GM18517 (cell line): Measurements from ENCODE around the gene TMEM156.
"Not testable (repeated sequence)": the region's sequence is repeated elsewhere in the genome, so short reads cannot be mapped to it uniquely, and the experiment has no call there.

Source experiments
- ATAC-seq: cut with Tn5 transposase; IDR thresholded peaks from one replicate; pipeline ENCODE4 v1.9.1; 2021; ENCODE audit warnings: mild to moderate bottlenecking, moderate library complexity; ENCODE audit not compliant: unreplicated experiment

TMEM156 gene

DNA sequence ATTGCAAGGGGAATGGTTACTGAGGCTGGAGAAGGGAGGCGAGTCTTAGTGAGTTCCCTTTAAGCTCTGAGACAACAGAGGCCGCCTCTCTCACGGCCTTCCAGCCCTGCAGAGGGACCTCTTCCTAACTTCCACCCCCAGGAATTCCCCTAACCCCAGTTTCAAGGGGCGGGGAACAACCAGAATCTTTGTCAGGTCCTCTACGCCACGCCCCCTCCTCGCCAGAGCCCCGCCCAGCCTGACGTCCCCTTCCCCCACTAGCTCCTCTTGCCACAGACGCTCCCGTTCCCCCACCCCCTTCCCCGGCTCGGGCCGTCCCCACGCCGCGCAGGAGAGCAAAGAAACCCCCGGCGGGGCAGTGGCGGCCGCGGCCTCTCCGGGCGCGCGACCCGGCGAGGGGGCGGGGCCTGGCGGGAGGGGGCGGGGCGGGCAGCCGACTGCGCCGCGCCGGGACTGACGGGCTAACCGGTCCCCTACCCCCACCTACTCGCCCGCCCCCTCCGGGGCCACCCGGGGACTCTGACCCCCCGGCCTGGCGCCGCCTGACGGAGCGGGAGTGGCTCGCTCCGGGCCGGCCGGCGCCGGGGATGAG is 12.3 kb upstream of the TMEM156 start:
- peak; percentile 54 for ATAC-seq

DNA sequence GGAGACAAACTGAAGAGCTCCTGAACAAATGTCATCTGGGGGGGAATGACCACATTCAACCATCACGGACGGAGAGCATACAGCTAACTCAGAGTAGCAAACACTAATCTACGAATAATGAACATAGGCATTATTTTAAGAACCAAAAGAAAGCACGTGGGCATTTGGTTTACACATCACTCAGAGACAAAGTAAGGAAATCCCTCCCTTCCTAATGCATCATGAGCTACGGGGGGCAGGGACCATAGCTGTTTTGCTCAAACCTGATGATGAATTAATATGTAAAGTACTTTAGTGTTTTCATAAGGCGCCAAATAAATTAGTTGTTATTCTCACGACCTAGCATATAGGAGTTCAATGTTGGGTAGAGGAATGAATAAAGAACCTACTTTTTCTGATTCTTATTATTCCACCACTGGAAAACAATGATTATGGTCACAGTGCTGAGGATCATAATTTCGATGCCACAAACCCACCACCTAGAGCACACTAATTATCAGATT is 11.7 kb upstream of the TMEM156 start:
- ATAC-seq: no peak

DNA sequence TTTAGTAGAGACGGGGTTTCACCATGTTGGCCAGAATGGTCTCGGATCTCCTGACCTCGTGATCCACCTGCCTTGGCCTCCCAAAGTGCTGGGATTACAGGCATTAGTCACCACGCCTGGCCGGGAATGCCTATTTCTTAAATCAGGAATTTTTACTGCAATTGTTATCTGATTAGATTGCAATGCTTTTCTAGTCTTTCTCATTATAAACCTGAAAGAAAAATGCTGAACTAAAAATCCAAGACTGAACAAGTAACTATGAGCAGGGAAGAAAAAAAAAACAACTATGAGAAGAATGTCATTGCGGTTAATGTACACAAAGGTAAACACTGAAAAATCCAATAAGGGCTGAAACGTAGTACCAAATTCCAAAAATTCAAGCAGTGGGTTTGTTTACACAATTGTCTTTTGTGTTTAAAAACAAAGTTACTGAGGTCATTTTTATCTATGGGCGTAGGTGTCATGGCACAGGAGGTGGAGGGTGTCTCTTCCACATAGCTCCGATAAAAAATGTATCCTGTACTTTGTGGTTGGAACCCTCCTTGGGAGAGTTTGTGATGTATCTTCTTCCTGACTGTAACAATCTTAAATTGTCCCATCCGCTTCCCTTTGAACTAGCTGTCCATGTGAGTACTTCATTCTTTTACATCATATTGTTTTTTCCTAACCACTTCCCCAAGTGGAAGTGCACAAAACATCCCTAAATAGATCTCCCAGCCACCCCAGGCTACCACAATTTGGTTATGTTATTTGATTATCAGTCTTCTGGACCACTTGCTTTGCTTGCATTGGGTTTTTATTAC is 11.1 kb upstream of the TMEM156 start:
- no peak for ATAC-seq

DNA sequence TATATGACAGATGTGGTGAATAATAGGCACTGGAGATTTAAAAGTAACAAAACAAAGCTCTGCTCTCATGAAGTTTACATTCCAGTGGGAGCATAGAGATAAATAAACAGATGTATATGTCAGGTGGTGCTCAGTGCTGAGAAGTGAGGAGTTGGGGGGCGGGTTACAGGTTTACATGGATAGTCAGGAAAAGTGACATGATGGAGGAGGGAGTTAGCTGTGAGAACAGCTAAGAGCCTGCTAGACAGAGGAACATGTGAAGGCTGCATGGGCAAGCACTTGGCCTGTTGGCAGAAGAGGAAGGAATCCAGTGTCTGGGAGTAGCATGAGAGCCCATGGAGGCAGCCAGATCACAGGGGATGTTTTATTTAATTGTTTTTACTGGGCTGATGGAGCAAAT is 10.2 kb upstream of the TMEM156 start:
- no peak for ATAC-seq

DNA sequence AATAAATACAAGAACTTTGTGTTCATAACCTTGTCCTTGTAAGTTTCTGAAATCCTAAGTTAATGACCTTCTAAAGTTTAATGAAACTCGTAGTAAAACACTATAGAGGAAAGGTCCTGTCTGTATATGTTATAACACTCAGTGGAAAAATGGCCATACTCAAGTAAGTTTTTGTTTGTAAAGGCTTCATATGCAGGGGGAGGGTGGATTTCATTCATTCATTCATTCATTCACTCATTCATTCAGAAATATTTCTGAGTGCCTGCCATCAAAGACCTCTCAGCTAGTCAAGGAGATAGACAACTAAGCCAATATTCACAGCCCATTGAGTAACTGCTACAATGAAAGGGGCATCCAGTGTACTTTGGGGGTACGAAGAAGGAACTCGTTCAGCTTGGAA is 6.9 kb upstream of the TMEM156 start:
- no peak for ATAC-seq

DNA sequence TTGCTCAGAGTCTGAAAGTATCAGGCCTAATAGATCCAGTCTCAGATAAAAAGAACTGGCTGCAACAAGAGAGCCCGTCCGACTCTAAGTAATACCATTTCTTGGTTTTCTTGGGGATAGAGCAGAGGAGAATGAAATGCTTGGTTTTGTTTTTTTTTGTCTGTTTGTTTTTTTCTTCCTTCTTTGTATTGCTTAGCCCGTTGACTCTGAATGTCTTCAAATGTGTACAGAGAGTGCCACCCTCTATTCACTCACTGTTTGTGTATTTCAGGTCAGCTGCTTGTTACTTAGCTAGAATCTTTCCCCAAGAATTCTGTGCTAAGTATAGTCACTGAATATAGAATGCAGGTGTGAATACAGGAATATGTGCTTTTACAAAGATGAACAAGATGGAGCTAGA is 5.7 kb upstream of the TMEM156 start:
- ATAC-seq: no peak

DNA sequence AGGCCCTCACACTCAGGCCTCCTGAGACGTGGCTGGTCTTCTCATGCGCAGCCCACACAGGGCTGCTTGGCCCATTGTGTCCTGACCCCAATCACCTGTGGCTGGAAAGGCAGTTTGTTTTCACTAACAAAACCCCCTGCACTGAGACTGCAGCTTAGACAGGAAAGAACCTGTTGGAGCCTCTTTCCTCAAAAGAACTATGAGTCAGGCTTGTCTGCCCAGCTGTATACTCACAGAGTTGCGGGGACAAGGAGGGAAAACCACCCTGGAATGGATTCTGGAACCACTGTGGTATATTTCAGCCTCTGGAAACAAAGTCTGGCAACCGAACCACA is 5.2 kb upstream of the TMEM156 start:
- no peak for ATAC-seq

DNA sequence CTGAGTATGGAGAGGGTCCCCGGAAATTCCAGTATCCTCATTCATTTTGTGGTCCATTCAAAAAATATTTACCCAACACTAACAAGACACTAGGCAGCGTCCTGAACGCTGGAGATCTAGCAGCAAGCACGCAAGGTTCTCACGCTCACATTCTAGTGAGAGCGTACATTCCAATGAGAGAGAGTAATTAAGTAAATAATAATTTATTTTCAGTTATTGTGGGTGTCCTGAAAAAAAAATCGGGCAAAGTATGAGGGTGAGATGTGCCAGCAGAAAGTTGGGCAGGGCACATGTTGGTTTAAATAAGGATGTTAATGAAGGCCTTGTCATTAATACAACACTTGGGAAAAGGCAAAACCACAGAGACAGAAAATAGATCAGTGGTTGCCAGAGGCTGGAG is 4.0 kb upstream of the TMEM156 start:
- no peak for ATAC-seq

DNA sequence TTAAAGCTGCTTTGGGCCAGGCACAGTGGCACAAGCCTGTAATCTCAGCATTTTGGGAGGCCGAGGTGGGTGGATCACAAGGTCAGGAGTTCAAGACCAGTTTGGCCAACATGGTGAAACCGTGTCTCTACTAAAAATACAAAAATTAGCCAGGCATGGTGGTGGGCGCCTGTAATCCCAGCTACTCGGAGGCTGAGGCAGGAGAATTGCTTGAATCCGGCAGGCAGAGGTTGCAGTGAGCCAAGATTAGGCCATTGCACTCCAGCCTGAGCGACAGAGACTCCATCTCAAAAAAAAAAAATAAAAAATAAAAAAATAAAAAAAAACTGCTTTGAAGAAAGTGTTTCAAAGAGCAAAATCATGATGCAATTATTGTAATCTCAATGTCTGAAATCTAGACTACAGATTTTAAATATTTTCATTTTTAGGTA is 604 bp downstream of the TMEM156 start:
- not testable (repeated sequence) for ATAC-seq

DNA sequence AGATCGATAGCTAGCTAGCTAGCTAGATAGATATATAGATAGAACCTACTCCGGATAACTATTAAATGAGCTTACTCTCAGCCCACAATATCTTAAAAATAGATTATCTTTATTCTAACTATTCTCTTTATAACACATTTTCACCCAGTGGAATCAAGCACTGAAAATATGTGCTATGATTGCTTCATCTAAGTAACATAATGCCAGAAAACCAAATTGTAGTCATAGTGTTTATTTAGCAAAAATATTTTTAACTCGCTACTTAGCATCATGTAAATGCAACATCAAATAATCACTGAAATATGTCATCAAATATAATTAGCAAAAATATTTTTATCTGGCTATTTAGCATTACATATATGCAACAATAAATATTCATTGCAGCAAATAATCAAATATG is 1.5 kb downstream of the TMEM156 start:
- no peak for ATAC-seq

DNA sequence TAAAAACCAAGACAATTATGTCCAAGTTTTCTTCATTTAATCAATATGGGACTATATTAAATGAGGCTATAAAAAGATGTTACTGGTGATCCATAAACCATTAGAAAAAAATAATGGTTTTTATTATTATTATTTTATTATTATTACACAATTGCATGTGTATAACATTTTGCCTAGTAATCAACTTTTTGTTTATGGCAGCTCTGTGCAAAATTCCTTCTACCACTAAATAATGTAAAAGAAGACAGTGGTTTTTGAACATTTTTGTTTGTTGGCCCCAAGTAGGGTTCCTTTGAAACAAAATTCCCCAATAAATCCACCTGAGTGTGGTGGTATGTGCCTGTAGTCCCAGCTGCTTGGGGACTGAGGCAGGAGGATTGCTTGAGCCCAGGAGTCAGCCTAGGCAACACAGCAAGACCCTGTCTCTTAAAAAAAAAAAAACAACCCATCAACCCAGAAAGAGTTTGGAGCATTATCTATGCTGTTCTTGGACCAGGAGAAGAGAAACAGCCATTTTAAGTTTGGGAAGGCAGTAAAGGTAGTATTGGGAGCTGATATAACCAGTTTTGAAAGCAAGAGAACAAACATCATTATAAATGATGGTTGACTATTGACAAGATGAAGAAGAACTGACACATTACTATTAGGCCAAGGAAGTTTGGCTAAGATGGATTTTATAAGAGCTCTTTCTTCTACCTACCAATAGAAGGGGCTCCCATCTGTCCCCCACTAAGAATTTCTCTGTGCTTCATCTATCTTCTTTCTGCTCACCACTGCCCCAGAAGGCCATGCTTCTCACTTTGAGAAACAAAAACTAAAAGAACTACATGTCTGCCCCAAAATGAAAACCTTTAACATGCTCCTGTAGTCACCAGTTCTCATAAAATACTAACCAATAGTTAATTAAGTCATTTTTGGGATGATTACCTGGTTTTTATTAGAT is 2.2 kb downstream of the TMEM156 start:
- peak; percentile 33 for ATAC-seq

DNA sequence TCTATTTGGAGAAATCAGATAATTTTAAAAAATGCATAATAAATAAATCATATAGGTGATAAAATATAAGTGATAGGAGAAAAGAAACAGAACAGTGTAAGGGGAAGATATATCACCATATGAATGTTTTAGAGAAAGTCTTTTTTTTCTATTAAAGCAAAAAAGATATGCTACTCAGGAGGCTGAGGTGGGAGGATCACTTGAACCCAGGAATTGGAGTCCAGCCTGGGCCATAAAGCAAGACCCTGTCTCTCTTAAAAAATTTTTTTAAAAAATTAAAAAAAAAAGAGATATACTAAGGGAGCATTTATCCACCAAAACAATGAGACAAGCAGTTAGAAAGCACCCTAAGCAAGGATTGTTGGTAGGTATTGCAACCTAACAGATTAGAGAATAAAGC is 6.1 kb downstream of the TMEM156 start:
- no peak for ATAC-seq

DNA sequence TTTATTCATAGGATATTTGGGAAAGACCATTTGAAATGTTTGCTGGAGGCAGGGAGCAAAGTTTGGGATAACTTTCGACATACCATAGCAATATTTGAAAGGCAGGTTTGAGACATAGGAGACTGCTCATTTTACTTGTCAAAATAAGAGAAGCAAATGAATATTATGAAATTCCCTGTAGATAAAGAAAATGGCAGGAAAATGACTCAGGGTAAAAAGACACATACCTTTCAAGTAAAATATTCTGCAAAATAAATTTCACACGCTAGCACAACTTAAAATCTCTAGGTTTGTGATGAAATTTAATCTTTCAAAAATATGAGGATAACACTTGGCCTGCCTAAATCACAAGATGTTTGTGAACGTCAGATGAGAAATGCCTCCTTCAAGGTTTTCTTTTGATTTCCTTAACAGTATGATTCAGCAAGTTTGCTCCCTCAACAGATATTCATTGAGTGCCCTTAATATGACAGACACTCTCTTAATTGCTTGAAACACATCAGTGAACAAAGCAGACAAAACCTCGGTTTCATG is 6.6 kb downstream of the TMEM156 start:
- ATAC-seq: no peak

DNA sequence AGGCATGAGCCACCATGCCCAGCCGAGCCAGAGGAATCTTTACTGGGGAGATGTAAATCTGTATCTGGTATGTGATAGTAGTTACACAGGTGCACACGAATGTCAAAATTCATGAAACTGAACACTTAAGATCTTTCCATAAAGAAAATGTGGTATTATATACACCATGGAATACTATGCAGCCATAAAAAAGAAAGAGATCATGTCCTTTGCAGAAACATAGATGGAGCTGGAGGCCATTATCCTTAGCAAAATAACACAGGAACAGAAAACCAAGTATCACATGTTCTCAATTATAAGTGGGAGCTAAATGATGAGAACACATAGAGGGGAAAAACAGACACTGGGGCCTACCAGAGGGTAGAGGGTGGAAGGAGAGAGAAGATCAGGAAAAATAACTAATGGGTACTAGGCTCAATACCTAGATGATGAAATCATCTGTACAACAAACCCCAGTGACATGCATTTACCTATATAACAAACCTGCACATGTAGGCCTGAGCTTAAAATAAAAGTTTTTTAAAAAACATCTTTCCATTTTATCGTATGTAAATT is 7.8 kb downstream of the TMEM156 start:
- ATAC-seq: no peak

DNA sequence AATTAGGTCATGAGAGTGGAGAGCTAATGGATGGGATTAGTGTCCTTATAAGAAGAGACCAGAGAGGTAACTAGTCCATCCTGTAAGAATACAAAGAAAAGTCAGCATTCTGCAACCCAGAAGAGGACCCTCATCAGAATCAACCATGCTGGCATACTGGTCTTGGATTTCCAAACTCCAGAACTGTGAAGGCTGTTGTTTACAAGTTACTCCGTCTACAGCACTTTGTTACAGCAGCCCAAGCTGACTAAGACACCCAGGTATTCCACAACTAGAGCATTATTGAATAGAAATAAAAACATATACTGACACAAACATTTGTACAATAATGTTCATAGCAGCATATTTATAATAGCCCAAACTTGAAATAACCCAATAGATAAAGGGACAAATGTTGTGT is 9.2 kb downstream of the TMEM156 start:
- ATAC-seq: no peak

DNA sequence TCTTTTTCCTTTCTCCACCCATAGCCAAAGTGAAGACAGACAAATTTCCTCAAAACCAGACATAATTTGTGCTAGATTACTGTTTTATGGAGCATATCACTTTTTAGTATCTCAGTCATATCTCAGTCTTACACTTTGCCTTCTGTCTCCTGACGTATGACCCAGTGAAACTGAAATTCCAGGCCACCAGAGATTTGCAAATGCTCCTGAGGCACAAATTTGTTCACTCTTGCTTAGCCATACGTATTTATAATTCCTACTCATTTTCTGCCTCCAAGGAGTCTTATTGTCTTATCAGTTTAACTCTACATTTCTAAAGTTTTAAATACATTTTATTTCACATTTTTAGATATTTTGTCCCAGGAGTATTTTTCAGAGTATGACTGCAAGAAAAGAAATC is 10.0 kb downstream of the TMEM156 start:
- no peak for ATAC-seq

DNA sequence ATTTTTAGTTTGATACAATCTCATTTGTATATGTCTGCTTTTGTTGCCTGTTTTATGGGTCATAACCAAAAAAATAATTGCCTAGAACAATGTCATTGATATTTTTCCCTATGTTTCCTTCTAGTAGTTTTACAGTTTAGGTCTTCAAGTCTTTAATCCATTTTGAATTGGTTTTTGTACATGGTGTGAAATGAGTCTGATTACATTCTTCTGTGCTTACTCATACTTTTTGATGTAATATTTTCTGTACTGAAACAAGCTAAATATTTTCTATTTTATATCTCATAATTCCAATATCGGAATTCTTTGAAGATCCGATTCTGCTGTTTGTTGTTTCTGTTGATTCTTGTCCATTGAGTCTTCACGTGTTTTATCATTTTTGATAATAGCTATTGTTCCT is 10.6 kb downstream of the TMEM156 start:
- no peak for ATAC-seq

DNA sequence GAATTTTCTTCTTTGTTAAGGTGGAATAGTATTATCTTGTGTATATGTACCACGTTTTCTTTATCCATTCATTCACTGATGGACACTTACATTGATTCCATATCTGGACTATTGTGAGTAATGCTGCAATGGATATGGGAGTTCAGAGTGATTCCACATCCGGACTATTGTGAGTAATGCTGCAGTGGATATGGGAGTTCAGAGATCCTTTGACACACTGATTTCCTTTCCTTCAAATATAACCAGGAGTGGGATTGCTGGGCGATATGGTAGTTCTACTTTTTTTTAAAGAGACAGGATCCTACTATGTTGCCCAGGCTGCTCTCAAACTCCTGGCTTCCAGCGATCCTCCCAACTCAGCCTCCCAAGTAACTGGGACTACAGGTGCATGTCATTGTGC is 12.1 kb downstream of the TMEM156 start:
- no peak for ATAC-seq

DNA sequence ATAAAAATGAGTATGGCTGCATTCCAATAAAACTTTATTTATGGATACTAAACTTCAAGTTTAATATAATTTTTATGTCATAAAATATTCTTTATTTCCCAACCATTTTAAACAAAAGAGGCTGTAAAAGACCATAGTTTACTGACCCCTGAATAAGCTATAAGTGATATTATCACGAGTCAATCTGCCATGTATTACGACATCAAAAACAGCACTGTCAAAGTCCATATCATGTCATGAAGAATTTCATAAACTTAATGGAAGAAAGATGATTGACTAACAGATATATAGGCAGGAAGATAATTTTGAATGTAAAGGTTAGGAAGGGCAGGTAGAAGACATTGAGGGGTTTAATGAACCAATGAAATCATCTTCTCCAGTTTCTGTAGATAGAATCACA is 18.2 kb downstream of the TMEM156 start:
- ATAC-seq: no peak

DNA sequence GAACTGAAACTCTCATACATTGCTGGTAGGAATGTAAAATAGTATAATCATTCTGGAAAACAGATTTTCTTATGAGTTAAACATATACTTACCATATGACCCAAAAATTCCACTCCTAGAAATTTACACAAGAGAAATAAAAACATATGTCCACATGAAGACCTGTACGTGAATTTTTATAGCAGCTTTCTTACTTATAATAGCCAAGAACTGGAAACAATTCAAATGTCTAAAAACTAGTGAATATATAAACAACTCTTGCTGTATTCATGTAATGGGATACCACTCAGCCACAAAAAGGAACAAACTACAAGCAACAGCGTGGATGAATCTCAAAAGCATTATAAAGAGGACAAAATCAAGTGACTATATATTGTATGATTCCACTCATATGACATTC is 27.5 kb downstream of the TMEM156 start:
- no peak for ATAC-seq

DNA sequence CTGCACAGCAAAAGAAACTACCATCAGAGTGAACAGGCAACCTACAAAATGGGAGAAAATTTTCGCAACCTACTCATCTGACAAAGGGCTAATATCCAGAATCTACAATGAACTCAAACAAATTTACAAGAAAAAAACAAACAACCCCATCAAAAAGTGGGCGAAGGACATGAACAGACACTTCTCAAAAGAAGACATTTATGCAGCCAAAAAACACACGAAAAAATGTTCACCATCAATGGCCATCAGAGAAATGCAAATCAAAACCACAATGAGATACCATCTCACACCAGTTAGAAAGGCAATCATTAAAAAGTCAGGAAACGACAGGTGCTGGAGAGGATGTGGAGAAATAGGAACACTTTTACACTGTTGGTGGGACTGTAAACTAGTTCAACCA is 30.2 kb downstream of the TMEM156 start:
- not testable (repeated sequence) for ATAC-seq
